ENCODE results near the gene MXRA7.
"Not testable (repeated sequence)": the region's sequence is repeated elsewhere in the genome, so short reads cannot be mapped to it uniquely, and the experiment has no call there.

MXRA7 gene

GRCh38 chr17:76735586-76736348 is 25.0 kb upstream of the MXRA7 start:
- DNase-seq (ENCODE audit: low spot score) = no peak

DNA sequence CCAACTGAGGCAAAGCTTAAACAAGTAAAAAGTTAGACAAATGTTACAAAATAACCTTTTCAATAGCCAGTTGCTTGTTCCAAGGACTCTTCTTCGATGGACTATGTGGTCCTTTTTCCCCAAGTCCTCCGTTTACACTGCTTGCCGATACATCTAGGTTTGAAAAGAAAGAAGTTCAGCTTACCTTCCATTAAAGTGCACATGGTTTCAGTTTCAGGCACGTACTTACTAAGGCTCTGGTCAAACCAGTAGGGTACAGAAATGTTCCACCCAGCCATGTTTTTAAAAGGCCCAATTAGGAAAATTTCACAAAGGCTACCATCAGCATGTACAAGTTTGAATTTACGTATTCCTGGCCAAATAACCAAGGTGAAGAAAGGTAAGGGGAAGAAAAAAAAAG is 24.2 kb upstream of the MXRA7 start:
- no peak for DNase-seq (ENCODE audit: low spot score)

GRCh38 chr17:76734080-76734840 is 23.5 kb upstream of the MXRA7 start:
- no peak for DNase-seq (ENCODE audit: low spot score)

GRCh38 chr17:76733618-76733957 is 22.8 kb upstream of the MXRA7 start:
- DNase-seq (ENCODE audit: low spot score) = no peak

- no peak for DNase-seq (ENCODE audit: low spot score)
These were observed 22.2 kb upstream of the MXRA7 start for GRCh38 chr17:76732734-76733617.

GRCh38 chr17:76731800-76732733 is 21.3 kb upstream of the MXRA7 start:
- DNase-seq (ENCODE audit: low spot score) = not testable (repeated sequence)

GRCh38 chr17:76727745-76728456 is 17.1 kb upstream of the MXRA7 start:
- no peak for DNase-seq (ENCODE audit: low spot score)

- DNase-seq (ENCODE audit: low spot score) = peak; percentile 87
These were observed 16.3 kb upstream of the MXRA7 start, which contains the start of gene METTL23 for GRCh38 chr17:76726776-76727718. TSS of gene METTL23 (plus strand) at chr17:76726839. CDS start at chr17:76729711, 2,872 bp downstream.

DNA sequence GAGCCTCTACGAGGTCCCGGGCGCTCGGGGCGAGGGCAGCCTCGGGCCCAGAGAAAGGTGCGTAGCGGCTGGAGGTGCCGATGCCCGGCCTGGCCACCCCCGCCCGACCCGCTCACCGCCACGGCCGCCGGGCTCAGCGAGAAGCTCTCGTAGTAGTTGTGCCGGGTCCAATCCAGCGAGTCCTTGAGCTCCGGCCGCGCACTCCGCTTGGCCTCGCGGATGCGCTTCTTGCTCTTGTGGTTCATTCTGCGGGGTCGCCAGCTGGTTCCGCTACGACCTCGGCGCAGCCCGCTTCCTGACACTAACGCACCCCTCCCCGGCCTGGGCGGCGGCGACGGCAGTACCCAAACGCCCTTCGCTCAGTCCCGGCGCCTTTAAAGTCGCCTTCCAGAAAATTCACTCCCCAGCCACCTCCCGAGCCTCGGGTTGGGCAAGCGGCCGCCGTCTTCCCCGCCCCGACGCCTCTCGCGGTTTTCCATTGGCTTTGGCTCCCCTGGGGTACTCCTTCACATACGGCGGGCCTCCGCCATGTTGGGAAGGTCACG is 15.5 kb upstream of the MXRA7 start, which contains the start of gene JMJD6:
Gene JMJD6 (minus strand): TSS at position 376 of the 545 bp plus-strand sequence. CDS start 131 bp downstream, at position 245.
- DNase-seq (ENCODE audit: low spot score) = peak; percentile 98

DNA sequence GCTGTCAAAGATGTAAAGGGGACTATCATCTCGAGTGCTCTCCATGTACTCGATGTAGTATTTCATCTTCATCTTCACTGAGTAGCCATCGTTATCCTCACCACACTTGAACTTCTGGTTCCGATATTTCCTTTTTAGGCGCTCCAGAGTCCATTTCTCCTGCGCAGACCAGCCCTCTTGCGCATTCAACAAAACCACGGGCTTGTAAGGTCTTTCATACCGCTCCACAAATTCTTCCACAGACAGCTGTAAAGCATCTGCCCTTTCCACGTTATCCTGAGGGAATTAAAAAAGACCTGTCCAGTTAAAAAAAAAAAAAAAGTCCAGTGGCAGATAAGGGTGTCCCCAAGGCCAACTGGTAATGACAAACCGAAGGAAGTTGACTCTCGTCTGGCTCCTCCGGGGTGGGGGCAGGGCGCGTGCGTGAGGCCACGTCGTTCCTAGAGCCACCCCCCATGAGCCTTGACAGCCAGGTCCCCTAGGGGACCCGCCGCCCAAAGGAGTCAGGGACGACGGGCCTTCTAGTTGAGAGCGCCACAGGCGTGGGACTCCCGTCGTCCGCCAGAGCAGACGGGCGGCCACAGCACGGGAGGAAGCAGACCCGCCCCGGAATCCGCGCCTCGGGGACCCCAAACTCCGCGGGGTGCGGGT is 14.9 kb upstream of the MXRA7 start:
- DNase-seq (ENCODE audit: low spot score) = no peak

DNA sequence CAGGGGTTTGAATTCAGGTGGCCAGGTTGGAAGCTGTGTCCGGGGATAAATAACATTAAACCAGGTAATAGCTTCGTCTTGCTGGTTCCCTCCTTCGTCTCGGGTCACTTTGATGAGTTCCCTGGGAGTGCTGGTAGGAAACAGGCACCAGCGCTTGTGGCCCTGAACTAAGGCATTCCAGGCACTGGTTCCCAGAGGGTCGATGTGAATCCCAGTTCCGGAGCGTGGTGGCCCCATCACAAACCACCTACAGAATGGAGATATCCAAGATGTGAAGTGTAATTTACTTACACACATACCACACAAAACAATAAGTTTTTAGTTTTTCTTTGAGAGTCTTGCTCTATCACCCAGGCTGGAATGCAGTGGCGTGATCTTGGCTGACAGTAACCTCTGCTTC is 13.0 kb upstream of the MXRA7 start:
- no peak for DNase-seq (ENCODE audit: low spot score)

DNA sequence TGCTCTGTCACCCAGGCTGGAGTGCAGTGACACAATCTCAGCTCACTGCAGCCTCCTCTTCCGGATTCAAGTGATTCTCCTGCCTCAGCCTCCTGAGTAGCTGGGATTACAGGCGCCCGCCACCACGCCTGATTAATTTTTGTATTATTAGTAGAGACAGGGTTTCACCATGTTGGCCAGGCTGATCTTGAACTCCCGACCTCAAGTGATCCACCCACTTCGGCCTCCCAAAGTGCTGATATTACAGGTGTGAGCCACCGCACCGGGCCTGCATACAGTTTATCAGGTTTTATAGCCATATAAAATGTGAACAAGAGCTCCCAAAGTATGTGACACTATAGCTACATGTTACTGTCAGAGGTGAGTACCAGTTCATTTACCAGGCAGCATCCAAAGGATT is 12.2 kb upstream of the MXRA7 start:
- DNase-seq (ENCODE audit: low spot score) = not testable (repeated sequence)

DNA sequence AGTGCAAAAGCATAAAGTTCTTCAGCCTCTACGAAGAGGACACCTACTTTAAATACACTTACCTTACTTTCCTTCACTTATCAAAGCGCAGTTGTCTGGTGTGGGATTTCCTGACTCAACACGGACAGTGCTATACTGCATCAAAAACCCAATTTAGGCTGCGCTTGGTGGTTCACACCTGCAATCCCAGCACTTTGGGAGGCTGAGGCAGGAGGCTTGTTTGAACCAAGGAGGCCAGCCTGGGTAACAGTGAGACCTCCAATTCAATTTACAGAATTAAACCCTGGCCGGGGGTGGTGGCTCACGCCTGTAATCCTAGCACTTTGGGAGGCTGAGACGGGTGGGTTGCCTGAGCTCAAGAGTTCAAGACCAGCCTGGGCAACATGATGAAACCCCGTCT is 11.5 kb upstream of the MXRA7 start:
- DNase-seq (ENCODE audit: low spot score) = no peak

DNA sequence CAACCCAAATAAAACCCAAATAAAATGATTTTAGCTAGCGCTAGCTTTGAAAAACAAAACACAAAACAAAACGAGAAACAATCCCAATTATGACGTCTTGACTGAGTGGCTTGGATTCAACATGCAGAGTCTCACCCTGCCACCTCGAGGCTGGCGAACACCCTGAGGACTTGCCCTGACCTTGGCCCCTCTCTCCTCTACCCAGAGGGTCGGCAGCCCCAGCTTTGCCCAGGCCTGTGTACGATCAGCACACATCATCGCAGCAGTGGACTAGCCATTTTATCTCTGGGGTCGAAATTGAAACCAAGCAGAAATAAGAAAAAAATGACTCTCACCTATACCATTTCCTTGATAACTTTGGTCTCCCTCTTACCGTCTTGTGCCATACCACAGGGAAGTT is 10.7 kb upstream of the MXRA7 start:
- no peak for DNase-seq (ENCODE audit: low spot score)

DNA sequence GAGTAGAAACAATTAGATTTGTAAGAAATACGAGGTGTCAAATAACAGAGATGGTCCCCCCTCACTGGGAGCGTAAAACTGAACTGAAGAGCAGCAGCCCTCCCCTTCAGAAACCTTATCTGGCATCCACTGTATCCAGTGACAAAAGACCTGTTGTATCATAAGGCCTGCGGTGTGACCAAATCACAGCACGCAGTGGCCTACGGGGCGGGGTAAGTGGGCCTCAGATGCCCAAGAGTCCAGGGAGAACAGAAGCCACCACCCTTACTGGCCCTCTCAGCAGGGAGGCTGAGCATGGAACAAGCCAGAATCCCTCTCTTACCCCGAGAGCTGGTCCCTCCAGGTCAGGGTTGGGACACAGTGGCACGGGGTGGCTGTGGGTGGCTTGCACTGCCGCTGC is 10.2 kb upstream of the MXRA7 start:
- no peak for DNase-seq (ENCODE audit: low spot score)

DNA sequence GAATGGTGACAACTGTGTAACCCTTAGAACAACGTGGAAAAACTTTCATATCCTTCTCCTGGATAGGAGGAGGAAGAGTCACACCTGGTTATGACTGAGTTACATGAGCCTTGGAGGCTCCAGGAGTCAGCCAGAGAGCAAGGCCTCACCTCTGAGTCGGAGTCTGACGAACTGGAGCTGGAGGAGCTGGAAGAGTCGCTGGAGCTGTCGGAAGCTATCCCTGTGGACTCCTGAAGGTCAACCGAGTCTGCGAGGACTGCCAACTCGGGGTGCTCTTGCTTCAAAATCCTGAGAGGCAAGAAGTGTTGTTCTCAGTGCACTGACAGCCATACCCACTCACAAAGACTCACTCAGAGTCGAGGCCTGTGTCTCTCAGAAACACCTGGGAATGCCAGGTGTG is 9.4 kb upstream of the MXRA7 start:
- DNase-seq (ENCODE audit: low spot score) = no peak

GRCh38 chr17:76718516-76718915 is 7.8 kb upstream of the MXRA7 start:
- no peak for DNase-seq (ENCODE audit: low spot score)

- DNase-seq (ENCODE audit: low spot score) = no peak
These were observed 6.1 kb upstream of the MXRA7 start for GRCh38 chr17:76716839-76717215.

Measured in left forelimb (tissue), 1 donor.